Spleen (tissue), 11 donors: Measurements from ENCODE around the gene OSBPL10. TPM values are rescaled to one million over a fixed set of nuclear protein-coding genes. Genes with fewer than 3 reads are reported as not detected.

Experiments used
- DNase-seq: peaks from one replicate; pipeline ENCODE4 v3.0.0-alpha.2; 2020
- H3K27ac ChIP-seq, 8 donors: fragments of 200-600 bp; sonication (generic) in 7 of 8; 1 replicate in 4 of 8; 2 replicates in 4 of 8; pipeline versions ENCODE4 v1.5.0 to v1.8.0; 2016 to 2021; ENCODE audit warnings: inconsistent platforms in 4 of 8, mild to moderate bottlenecking in 4 of 8, moderate library complexity in 1 of 8
- H3K27me3 ChIP-seq, 7 donors: fragments of 200-600 bp; sonication (generic) in 6 of 7; replicated peaks in 1 of 7; 1 replicate in 4 of 7; 2 replicates in 3 of 7; pipeline versions ENCODE4 v1.5.0 to v1.8.0; 2016 to 2021; ENCODE audit warnings: inconsistent platforms in 3 of 7, mild to moderate bottlenecking in 1 of 7
- H3K36me3 ChIP-seq, 6 donors: fragments of 200-600 bp; sonication (generic) in 5 of 6; 1 replicate in 4 of 6; 2 replicates in 2 of 6; pipeline versions ENCODE4 v1.5.0 to v1.8.0; 2016 to 2021; ENCODE audit warnings: inconsistent platforms in 2 of 6
- H3K4me1 ChIP-seq, 6 donors: fragments of 200-600 bp; sonication (generic) in 5 of 6; 1 replicate in 3 of 6; 2 replicates in 3 of 6; pipeline versions ENCODE4 v1.5.0 to v1.8.0; 2016 to 2021; ENCODE audit warnings: inconsistent platforms in 3 of 6
- H3K4me3 ChIP-seq, 8 donors: fragments of 200-600 bp; sonication (generic) in 7 of 8; 1 replicate in 4 of 8; 2 replicates in 4 of 8; pipeline versions ENCODE4 v1.5.0 to v1.8.0; 2016 to 2021; ENCODE audit warnings: inconsistent platforms in 4 of 8, mild to moderate bottlenecking in 4 of 8, moderate library complexity in 2 of 8
- H3K9me3 ChIP-seq, 8 donors: fragments of 200-600 bp; sonication (generic) in 7 of 8; 1 replicate in 4 of 8; 2 replicates in 4 of 8; pipeline versions ENCODE4 v1.5.0 to v1.8.0; 2016 to 2021; ENCODE audit warnings: inconsistent platforms in 4 of 8
- POLR2A ChIP-seq, 3 donors: fragments of 450-650 bp; IDR thresholded peaks; one replicate each; pipeline ENCODE4 v1.5.1; 2017; ENCODE audit warnings: antibody characterized with exemption in 3 of 3, mild to moderate bottlenecking in 1 of 3
- POLR2AphosphoS5 ChIP-seq, 3 donors: sonication (generic); formaldehyde crosslinking; IDR thresholded peaks; one replicate each; pipeline ENCODE4 v1.5.1; 2017; ENCODE audit warnings: antibody characterized with exemption in 3 of 3
- WGBS, 5 donors: extraction: QIAGEN DNeasy Blood & Tissue Kit in 3 of 5; methylation state at CpG; one replicate each; pipeline versions ENCODE4 v1.1.5 to v1.1.7; 2013 to 2018; 5-methylcytosine and 5-hydroxymethylcytosine counted together
- intact Hi-C: fragments of 100-400 bp; cut with DNase I; formaldehyde crosslinking; loops from one replicate; pipeline ENCODE4 v1.15.0; 2023; ENCODE audit warnings: low total_unique reads
- polyA plus RNA-seq, 3 donors: library from polyadenylated mRNA; stranded (reverse); fragments of 200-250 nt; gene quantifications; one replicate each; pipeline ENCODE4 v1.2.1, GENCODE V29; 2013
- total RNA-seq, 7 donors: library from RNA; depleted of rRNA in 3 of 7; stranded (reverse); fragments of >200 nt in 3 of 7; fragmentation: NEBNext Ultra II Directional in 4 of 7; extraction: Animal tissue kit (Norgen Biotek cat#: 25700) in 4 of 7; gene quantifications; one replicate each; pipeline versions ENCODE4 v1.1.0 to v1.2.1, GENCODE V29; 2016 to 2021
- TF ChIP-seq, protein P1 (sequence below), 11 experiments: fragments of 200-600 bp in 7 of 11; fragments of 450-650 bp in 4 of 11; sonication (generic) in 4 of 11; IDR thresholded peaks in 8 of 11; conservative IDR thresholded peaks in 3 of 11; 1 replicate in 7 of 11; 2 replicates in 4 of 11; pipeline versions ENCODE4 v1.4.0 to v1.8.0; 2016 to 2021; ENCODE audit warnings: antibody characterized with exemption in 11 of 11, inconsistent platforms in 4 of 11, mild to moderate bottlenecking in 1 of 11
- donor health status: healthy with polysubstance abuse.
- donor health status: DM: no; HTN: no; CAD: no; lungs with moderate emphysema.
- donor health status: DM: no; HTN: no; CAD: no.
- donor health status: Bipolar disorder and iron deficiency.
- donor health status: healthy.
- donor health status: DM: no; HTN: no; CAD: no.
- donor health status: DM: yes; HTN: yes; CAD: no.

The OSBPL10 gene
- total and polyA plus RNA-seq, 10 donors = 3.8 to 95.1 (median 56.5) TPM

DNA sequence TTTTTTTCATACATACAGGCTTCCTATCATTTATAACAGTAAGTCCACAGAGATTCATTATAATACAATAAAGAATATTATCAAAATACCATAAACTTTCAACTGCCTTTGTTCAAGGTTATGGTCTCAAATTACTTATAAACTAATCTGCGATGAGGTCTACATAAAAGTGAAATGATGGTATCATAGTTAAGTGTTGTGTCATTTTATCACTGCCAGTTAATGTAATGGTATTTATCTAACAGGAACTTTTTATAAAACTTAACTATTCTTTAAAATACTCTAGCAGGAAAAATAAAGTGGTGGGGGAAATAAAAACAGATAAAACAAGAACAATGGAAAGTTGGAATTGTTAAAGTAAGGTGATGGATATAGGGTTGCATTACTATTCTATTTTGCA is 153.1 kb downstream of the OSBPL10 start:
- TF ChIP-seq POLR2AphosphoS5 (IDR thresholded peaks at IDR 0.05) = no peak
- TF ChIP-seq POLR2A (IDR thresholded peaks at IDR 0.05) = no peak
- TF ChIP-seq, protein P1, sequence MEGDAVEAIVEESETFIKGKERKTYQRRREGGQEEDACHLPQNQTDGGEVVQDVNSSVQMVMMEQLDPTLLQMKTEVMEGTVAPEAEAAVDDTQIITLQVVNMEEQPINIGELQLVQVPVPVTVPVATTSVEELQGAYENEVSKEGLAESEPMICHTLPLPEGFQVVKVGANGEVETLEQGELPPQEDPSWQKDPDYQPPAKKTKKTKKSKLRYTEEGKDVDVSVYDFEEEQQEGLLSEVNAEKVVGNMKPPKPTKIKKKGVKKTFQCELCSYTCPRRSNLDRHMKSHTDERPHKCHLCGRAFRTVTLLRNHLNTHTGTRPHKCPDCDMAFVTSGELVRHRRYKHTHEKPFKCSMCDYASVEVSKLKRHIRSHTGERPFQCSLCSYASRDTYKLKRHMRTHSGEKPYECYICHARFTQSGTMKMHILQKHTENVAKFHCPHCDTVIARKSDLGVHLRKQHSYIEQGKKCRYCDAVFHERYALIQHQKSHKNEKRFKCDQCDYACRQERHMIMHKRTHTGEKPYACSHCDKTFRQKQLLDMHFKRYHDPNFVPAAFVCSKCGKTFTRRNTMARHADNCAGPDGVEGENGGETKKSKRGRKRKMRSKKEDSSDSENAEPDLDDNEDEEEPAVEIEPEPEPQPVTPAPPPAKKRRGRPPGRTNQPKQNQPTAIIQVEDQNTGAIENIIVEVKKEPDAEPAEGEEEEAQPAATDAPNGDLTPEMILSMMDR (IDR thresholded peaks at IDR 0.05 in 8 of 11, conservative IDR thresholded peaks at IDR 0.05 in 3 of 11) = no peak
- H3K27me3 ChIP-seq = no peaks in the 10 kb centered on the region

GRCh38 chr3:31823184-31823583 is 157.9 kb downstream of the OSBPL10 start:
- 87 to 95% (median 92%) methylated on average over 3 of the region's 3 CpGs for WGBS, 5 donors
- intact Hi-C loops = no loop called here
- Histone ChIP-seq H3K36me3 (peaks cover 0 to 19% (median 0%) of the 10 kb centered on the region in 6 donors), H3K4me3 (no peak overlapping the region), H3K27ac (no peak overlapping the region), H3K27me3 (no peaks in the 10 kb centered on the region), H3K4me1 (no peaks in the 10 kb centered on the region), H3K9me3 (no peaks in the 10 kb centered on the region)
- no peak for DNase-seq
- TF ChIP-seq, protein P1 (IDR thresholded peaks at IDR 0.05 in 8 of 11, conservative IDR thresholded peaks at IDR 0.05 in 3 of 11) = no peak
- TF ChIP-seq POLR2AphosphoS5 (IDR thresholded peaks at IDR 0.05) (no peak), POLR2A (IDR thresholded peaks at IDR 0.05) (no peak)

More for the DNA sequence above, 153.1 kb downstream of the OSBPL10 start:
- H3K27ac ChIP-seq = no peak overlapping the region
- WGBS, 5 donors = 68 to 87% (median 82%) methylated on average over 1 of the region's 1 CpG
- no peaks in the 10 kb centered on the region for H3K4me1 ChIP-seq
- DNase-seq = no peak
- no peaks in the 10 kb centered on the region for H3K9me3 ChIP-seq
- H3K4me3 ChIP-seq = no peak overlapping the region
- intact Hi-C loops = no loop called here
- H3K36me3 ChIP-seq = peaks cover 0 to 30% (median 0%) of the 10 kb centered on the region in 6 donors

DNA sequence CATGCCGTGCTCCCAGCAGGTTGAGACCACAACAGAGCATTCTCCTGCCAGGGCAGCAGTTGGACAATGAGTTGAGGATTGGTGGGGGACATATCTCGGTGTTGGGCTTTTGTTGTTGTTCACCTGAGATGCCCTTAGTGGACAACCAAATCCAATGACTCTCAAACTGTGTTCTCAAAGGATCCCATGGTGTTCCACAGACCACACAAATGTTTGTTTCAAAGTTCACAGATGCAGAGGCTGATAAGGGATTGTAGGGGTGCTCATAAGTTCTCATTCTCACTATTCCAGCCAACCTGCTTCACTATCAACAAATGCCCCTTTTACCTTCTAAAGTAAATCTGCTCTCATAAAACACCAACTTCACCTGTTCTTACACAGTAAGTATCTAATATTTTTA is 159.9 kb downstream of the OSBPL10 start:
- Histone ChIP-seq H3K27ac (no peak overlapping the region), H3K27me3 (no peaks in the 10 kb centered on the region), H3K9me3 (no peaks in the 10 kb centered on the region), H3K4me3 (no peak overlapping the region), H3K36me3 (peaks cover 0 to 19% (median 0%) of the 10 kb centered on the region in 6 donors), H3K4me1 (no peaks in the 10 kb centered on the region)
- TF ChIP-seq POLR2A (IDR thresholded peaks at IDR 0.05) (no peak), POLR2AphosphoS5 (IDR thresholded peaks at IDR 0.05) (no peak)
- TF ChIP-seq, protein P1 (IDR thresholded peaks at IDR 0.05 in 8 of 11, conservative IDR thresholded peaks at IDR 0.05 in 3 of 11) = no peak
- DNase-seq = no peak
- intact Hi-C loops = no loop called here
- 83 to 93% (median 90%) methylated on average over 2 of the region's 2 CpGs for WGBS, 5 donors

GRCh38 chr3:31819441-31819840 is 161.6 kb downstream of the OSBPL10 start:
- TF ChIP-seq, protein P1 (IDR thresholded peaks at IDR 0.05 in 8 of 11, conservative IDR thresholded peaks at IDR 0.05 in 3 of 11) = no peak
- no peak for TF ChIP-seq POLR2A (IDR thresholded peaks at IDR 0.05)
- TF ChIP-seq POLR2AphosphoS5 (IDR thresholded peaks at IDR 0.05) = no peak
- no peaks in the 10 kb centered on the region for H3K27me3 ChIP-seq
- WGBS, 5 donors = 81 to 99% (median 94%) methylated on average over 8 of the region's 8 CpGs

More at GRCh38 chr3:31819441-31819840, 161.6 kb downstream of the OSBPL10 start:
- intact Hi-C loops = no loop called here
- H3K4me3 ChIP-seq = no peak overlapping the region
- H3K27ac ChIP-seq = no peak overlapping the region
- H3K9me3 ChIP-seq = no peaks in the 10 kb centered on the region
- peaks cover 0 to 15% (median 0%) of the 10 kb centered on the region in 6 donors for H3K36me3 ChIP-seq
- no peak for DNase-seq
- no peaks in the 10 kb centered on the region for H3K4me1 ChIP-seq
